Tibial nerve (tissue), 4 donors: Measurements from ENCODE around the gene XRCC4. TPM values are rescaled to one million over a fixed set of nuclear protein-coding genes. Genes with fewer than 3 reads are reported as not detected.

Source experiments
- DNase-seq, 2 donors: peaks; one replicate each; pipeline ENCODE4 v3.0.0-alpha.2; 2019; ENCODE audit warnings: low spot score in 2 of 2
- H3K27ac ChIP-seq, 4 donors: fragments of 200-600 bp; sonication (generic) in 3 of 4; one replicate each; pipeline ENCODE4 v1.5.1; 2017 to 2019; ENCODE audit warnings: mild to moderate bottlenecking in 1 of 4
- H3K27me3 ChIP-seq, 2 donors: fragments of 200-600 bp; sonication (generic) in 1 of 2; one replicate each; pipeline versions ENCODE4 v1.5.1 to v1.6.0; 2017 to 2019
- H3K36me3 ChIP-seq, 3 donors: fragments of 200-600 bp; sonication (generic); one replicate each; pipeline ENCODE4 v1.5.1; 2018 to 2019
- H3K4me1 ChIP-seq, 4 donors: fragments of 200-600 bp; sonication (generic) in 3 of 4; one replicate each; pipeline ENCODE4 v1.5.1; 2017 to 2019
- H3K4me3 ChIP-seq, 4 donors: fragments of 200-600 bp; sonication (generic) in 3 of 4; one replicate each; pipeline ENCODE4 v1.5.1; 2017 to 2019; ENCODE audit warnings: mild to moderate bottlenecking in 1 of 4, moderate library complexity in 1 of 4
- H3K9me3 ChIP-seq, 4 donors: fragments of 200-600 bp; sonication (generic) in 3 of 4; one replicate each; pipeline ENCODE4 v1.5.1; 2017 to 2019
- EP300 ChIP-seq, 2 donors: sonication (generic); formaldehyde crosslinking; IDR thresholded peaks; one replicate each; pipeline ENCODE4 v1.6.1; 2017; ENCODE audit warnings: antibody characterized with exemption in 2 of 2, mild to moderate bottlenecking in 1 of 2
- POLR2A ChIP-seq, 2 donors: fragments of 450-650 bp; IDR thresholded peaks; one replicate each; pipeline ENCODE4 v1.6.1; 2017; ENCODE audit warnings: antibody characterized with exemption in 2 of 2, mild to moderate bottlenecking in 2 of 2, moderate library complexity in 2 of 2
- WGBS, 2 donors: methylation state at CpG; one replicate each; pipeline ENCODE4 v1.1.5; 2018; 5-methylcytosine and 5-hydroxymethylcytosine counted together
- total RNA-seq, 4 donors: library from RNA; depleted of rRNA; stranded (reverse); fragments of >200 nt; gene quantifications; one replicate each; pipeline ENCODE4 v1.1.0, GENCODE V29; 2016
- TF ChIP-seq, protein P1 (sequence below), 5 experiments: fragments of 200-600 bp in 3 of 5; fragments of 450-650 bp in 2 of 5; sonication (generic) in 3 of 5; IDR thresholded peaks; one replicate each; pipeline ENCODE4 v1.5.1; 2016 to 2019; ENCODE audit warnings: antibody characterized with exemption in 5 of 5, mild to moderate bottlenecking in 3 of 5, moderate library complexity in 2 of 5

XRCC4 gene
- total RNA-seq, 4 donors from 2014 or later, result 3.1 to 11.7 (median 8.2) TPM

DNA sequence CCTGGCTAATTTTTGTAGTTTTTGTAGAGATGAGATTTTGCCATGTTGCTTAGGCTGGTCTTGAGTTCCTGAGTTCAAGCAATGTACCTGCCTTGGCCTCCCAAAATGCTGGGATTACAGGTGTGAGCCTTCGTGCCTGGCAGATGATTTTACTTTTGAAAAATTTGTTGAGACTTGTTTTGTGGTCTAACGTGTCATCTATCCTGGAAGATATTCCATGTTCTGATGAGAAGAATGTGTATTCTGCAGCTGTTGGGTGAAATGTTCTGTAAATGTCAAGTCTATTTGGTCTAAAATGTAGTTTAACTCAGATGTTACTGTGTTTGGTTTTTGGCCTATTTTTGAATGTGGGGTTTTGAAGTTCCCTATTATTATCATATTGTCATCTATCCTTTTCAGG, 145.6 kb downstream of the XRCC4 start:
- no peak overlapping the region for H3K27ac ChIP-seq
- H3K4me1 ChIP-seq, result no peaks in the 10 kb centered on the region

DNA sequence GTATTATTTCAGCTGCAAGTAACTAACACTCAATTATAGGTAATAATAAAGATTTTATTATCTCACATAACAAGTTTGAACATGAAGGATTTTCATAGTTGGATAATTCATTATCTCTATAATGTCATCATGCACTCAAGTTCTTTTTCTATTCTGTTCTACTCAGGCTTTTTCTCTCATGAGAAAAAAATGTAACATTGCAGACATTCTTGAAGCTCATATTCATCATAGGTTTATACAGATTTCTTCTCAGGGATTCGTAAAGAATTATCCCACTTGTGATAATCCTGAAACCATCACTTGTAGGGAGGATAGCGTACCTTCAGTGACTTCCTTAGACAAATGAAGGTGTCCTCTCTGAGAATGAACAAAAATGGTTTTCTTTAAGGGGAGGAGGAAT, 150.3 kb downstream of the XRCC4 start:
- TF ChIP-seq, protein P1, sequence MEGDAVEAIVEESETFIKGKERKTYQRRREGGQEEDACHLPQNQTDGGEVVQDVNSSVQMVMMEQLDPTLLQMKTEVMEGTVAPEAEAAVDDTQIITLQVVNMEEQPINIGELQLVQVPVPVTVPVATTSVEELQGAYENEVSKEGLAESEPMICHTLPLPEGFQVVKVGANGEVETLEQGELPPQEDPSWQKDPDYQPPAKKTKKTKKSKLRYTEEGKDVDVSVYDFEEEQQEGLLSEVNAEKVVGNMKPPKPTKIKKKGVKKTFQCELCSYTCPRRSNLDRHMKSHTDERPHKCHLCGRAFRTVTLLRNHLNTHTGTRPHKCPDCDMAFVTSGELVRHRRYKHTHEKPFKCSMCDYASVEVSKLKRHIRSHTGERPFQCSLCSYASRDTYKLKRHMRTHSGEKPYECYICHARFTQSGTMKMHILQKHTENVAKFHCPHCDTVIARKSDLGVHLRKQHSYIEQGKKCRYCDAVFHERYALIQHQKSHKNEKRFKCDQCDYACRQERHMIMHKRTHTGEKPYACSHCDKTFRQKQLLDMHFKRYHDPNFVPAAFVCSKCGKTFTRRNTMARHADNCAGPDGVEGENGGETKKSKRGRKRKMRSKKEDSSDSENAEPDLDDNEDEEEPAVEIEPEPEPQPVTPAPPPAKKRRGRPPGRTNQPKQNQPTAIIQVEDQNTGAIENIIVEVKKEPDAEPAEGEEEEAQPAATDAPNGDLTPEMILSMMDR (IDR thresholded peaks at IDR 0.05), result no peak
- TF ChIP-seq EP300 (IDR thresholded peaks at IDR 0.05), result no peak
- TF ChIP-seq POLR2A (IDR thresholded peaks at IDR 0.05), result no peak
- Histone ChIP-seq H3K4me1 (no peaks in the 10 kb centered on the region), H3K9me3 (no peaks in the 10 kb centered on the region), H3K4me3 (no peak overlapping the region), H3K36me3 (no peaks in the 10 kb centered on the region), H3K27ac (no peak overlapping the region), H3K27me3 (no peaks in the 10 kb centered on the region)
- WGBS, 2 donors, result 87 to 92% methylated on average over 2 of the region's 2 CpGs
- no peak for DNase-seq

More for the DNA sequence above, 145.6 kb downstream of the XRCC4 start:
- TF ChIP-seq EP300 (IDR thresholded peaks at IDR 0.05), result no peak
- TF ChIP-seq POLR2A (IDR thresholded peaks at IDR 0.05), result no peak
- TF ChIP-seq, protein P1 (IDR thresholded peaks at IDR 0.05), result no peak
- H3K4me3 ChIP-seq, result no peak overlapping the region
- no peaks in the 10 kb centered on the region for H3K9me3 ChIP-seq
- no peaks in the 10 kb centered on the region for H3K27me3 ChIP-seq
- WGBS, 2 donors, result 86 to 93% methylated on average over 2 of the region's 2 CpGs
- no peak for DNase-seq
- H3K36me3 ChIP-seq, result no peaks in the 10 kb centered on the region

DNA sequence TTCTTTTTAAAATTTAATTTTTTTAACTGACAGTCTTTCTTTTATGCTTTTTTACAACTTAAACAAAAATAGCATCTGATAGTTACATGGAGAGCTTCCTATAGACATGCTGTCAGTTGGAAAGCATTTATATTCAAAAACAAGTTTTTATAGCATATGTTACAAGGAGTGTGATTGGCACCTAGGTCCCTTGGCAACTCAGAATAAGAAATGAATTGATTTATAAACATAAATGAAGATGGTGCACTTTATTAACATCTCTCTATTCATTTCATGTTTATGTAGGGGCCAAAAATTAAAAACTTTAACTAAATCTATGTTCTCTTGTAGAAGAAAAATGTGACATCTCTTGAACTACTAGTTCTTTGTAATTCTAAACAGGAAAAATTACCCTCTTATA, 153.2 kb downstream of the XRCC4 start:
- Histone ChIP-seq H3K4me1 (no peaks in the 10 kb centered on the region), H3K27ac (no peak overlapping the region), H3K27me3 (no peaks in the 10 kb centered on the region), H3K4me3 (no peak overlapping the region), H3K36me3 (no peaks in the 10 kb centered on the region), H3K9me3 (no peaks in the 10 kb centered on the region)
- TF ChIP-seq, protein P1 (IDR thresholded peaks at IDR 0.05), result no peak
- TF ChIP-seq EP300 (IDR thresholded peaks at IDR 0.05), result no peak
- no peak for TF ChIP-seq POLR2A (IDR thresholded peaks at IDR 0.05)
- DNase-seq, result no peak

DNA sequence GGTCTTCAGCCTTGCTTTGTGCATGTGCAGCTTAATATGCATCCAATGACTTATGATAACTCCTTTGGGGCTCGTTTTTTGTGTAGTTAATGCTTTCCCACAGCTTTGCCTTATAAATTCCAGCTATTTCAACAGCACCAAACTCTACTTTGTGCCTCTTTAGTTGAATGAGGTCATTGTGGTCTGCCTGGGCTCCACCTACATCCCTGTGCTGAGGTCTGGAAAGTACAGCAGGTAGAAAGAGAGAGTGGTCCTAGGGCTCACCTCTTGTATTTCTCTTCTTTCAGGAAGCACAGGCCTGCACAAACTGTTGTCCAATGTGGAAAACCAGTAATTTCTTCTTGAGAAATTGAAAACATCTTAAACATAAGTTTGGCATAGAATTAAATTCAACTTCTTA, 167.2 kb downstream of the XRCC4 start:
- H3K36me3 ChIP-seq, result no peaks in the 10 kb centered on the region
- no peak for DNase-seq
- no peaks in the 10 kb centered on the region for H3K27me3 ChIP-seq
- TF ChIP-seq, protein P1 (IDR thresholded peaks at IDR 0.05), result no peak
- TF ChIP-seq EP300 (IDR thresholded peaks at IDR 0.05) (no peak), POLR2A (IDR thresholded peaks at IDR 0.05) (no peak)
- no peaks in the 10 kb centered on the region for H3K4me1 ChIP-seq
- H3K4me3 ChIP-seq, result no peak overlapping the region
- WGBS, 2 donors, result 70 to 81% methylated on average over 1 of the region's 1 CpG
- H3K27ac ChIP-seq, result no peak overlapping the region
- no peaks in the 10 kb centered on the region for H3K9me3 ChIP-seq

DNA sequence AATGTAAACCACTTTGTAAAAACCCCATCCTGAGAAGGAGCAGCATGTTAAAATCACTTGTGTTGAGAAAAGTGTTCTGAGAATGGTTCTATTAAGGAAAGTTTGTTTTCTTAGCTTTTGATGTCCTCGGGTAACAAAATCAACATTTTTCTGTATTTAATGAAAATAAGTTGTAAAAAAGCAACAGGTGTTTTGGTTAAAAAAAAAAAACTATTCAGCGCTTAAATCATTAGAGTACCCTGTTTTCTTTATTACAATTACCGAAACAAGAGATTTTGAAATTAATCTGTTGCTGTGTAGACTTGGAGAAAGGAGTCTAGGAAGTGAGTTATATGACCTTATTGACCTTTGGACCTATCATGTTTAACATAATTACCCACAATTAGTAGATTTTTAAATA, 167.7 kb downstream of the XRCC4 start:
- Histone ChIP-seq H3K9me3 (no peaks in the 10 kb centered on the region), H3K27me3 (no peaks in the 10 kb centered on the region), H3K4me1 (no peaks in the 10 kb centered on the region), H3K36me3 (no peaks in the 10 kb centered on the region), H3K27ac (no peak overlapping the region), H3K4me3 (no peak overlapping the region)
- no peak for DNase-seq
- TF ChIP-seq, protein P1 (IDR thresholded peaks at IDR 0.05), result no peak
- no peak for TF ChIP-seq POLR2A (IDR thresholded peaks at IDR 0.05)
- no peak for TF ChIP-seq EP300 (IDR thresholded peaks at IDR 0.05)
- 76 to 77% methylated on average over 3 of the region's 3 CpGs for WGBS, 2 donors
